ENCODE measurements around the gene FBXO34.

GRCh38 chr14:55241673-55242072 lies 29.5 kb upstream of the FBXO34 start:
- TF ChIP-seq CTCF (conservative IDR thresholded peaks at IDR 0.05; ENCODE audit: low read length): no peak
- no peak for TF ChIP-seq EZH2phosphoT487 (IDR thresholded peaks at IDR 0.05; ENCODE audit: borderline replicate concordance)
